SJSA1 (cell line): ENCODE results near the gene PNN. TPM values are rescaled to one million over a fixed set of nuclear protein-coding genes. Genes with fewer than 3 reads are reported as not detected.
"Not testable (repeated sequence)": the region's sequence is repeated elsewhere in the genome, so short reads cannot be mapped to it uniquely, and the experiment has no call there.

Experiments
- DNase-seq, 2 experiments: peaks; one replicate each; pipeline ENCODE4 v3.0.0-alpha.2; 2015 to 2020; ENCODE audit warnings: low spot score in 2 of 2, low read depth in 1 of 2
- H3K27ac ChIP-seq: fragments of 250-450 bp; sonication (Bioruptor Pico); 2 replicates; pipeline ENCODE4 v1.5.1; 2020; ENCODE audit warnings: mild to moderate bottlenecking, moderate library complexity
- H3K27me3 ChIP-seq: fragments of 250-450 bp; sonication (Bioruptor Pico); replicated peaks from 2 replicates; pipeline ENCODE4 v1.5.1; 2020; ENCODE audit warnings: mild to moderate bottlenecking, moderate library complexity
- H3K36me3 ChIP-seq: fragments of 250-450 bp; sonication (Bioruptor Pico); 2 replicates; pipeline ENCODE4 v1.5.1; 2020; ENCODE audit warnings: mild to moderate bottlenecking
- H3K4me1 ChIP-seq: fragments of 250-450 bp; sonication (Bioruptor Pico); replicated peaks from 2 replicates; pipeline ENCODE4 v1.6.1; 2021; ENCODE audit warnings: mild to moderate bottlenecking
- H3K4me3 ChIP-seq: fragments of 250-450 bp; sonication (Bioruptor Pico); 2 replicates; pipeline ENCODE4 v1.5.1; 2020; ENCODE audit warnings: mild to moderate bottlenecking
- H3K9me3 ChIP-seq: fragments of 250-450 bp; sonication (Bioruptor Pico); replicated peaks from 2 replicates; pipeline ENCODE4 v1.5.1; 2020; ENCODE audit warnings: mild to moderate bottlenecking
- total RNA-seq: library from RNA; depleted of rRNA; stranded (reverse); fragments of >200 nt; shearing (Covaris generic); gene quantifications from 2 replicates; pipeline ENCODE4 v1.2.3, GENCODE V29; 2014

Gene PNN
- total RNA-seq, 1 experiment from 2014 or later, result 35.4 TPM

- no peak for DNase-seq
Measured at GRCh38 chr14:39169541-39169900, 5.5 kb upstream of the PNN start.

DNA sequence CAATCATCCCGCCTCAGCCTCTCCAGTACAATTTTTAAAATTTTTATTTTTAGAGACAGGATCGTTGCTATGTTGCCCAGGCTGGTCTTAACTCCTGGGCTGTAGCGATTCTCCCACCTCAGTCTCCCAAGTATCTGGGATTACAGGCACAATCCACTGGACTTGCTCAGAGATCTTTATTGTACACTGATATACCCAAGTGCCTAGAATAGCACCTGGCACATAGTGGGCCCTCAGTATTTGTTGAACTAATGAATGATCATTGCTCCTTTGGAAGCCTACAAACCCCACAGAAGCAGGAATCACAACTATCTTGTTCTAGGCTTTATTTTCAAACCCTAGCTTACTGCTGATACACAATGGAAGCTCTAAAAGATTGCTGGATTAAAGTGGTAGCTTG, 1.9 kb upstream of the PNN start:
- Histone ChIP-seq H3K4me1 (peaks cover 16% of the 10 kb centered on the region), H3K36me3 (peaks cover 31% of the 10 kb centered on the region), H3K27ac (no peak overlapping the region), H3K9me3 (no peaks in the 10 kb centered on the region), H3K27me3 (no peaks in the 10 kb centered on the region), H3K4me3 (no peak overlapping the region)
- no peak for DNase-seq

More at GRCh38 chr14:39169541-39169900, 5.5 kb upstream of the PNN start:
- no peaks in the 10 kb centered on the region for H3K9me3 ChIP-seq
- H3K4me1 ChIP-seq, result peaks cover 15% of the 10 kb centered on the region
- peak overlapping the region; percentile 94 for H3K27ac ChIP-seq
- H3K36me3 ChIP-seq, result peaks cover under 1% of the 10 kb centered on the region; the same call in 1 of the 2 replicates
- peak overlapping the region; percentile 65 for H3K4me3 ChIP-seq
- H3K27me3 ChIP-seq, result no peaks in the 10 kb centered on the region

GRCh38 chr14:39175445-39176262, 600 bp downstream of the PNN start:
- Histone ChIP-seq H3K36me3 (peaks cover 55% of the 10 kb centered on the region), H3K27me3 (no peaks in the 10 kb centered on the region), H3K4me3 (peak overlapping the region; percentile 76), H3K27ac (peak overlapping the region; percentile 85), H3K4me1 (peaks cover 9% of the 10 kb centered on the region), H3K9me3 (no peaks in the 10 kb centered on the region)
- DNase-seq, result peak in 1 of 2 experiments; percentile 52

DNA sequence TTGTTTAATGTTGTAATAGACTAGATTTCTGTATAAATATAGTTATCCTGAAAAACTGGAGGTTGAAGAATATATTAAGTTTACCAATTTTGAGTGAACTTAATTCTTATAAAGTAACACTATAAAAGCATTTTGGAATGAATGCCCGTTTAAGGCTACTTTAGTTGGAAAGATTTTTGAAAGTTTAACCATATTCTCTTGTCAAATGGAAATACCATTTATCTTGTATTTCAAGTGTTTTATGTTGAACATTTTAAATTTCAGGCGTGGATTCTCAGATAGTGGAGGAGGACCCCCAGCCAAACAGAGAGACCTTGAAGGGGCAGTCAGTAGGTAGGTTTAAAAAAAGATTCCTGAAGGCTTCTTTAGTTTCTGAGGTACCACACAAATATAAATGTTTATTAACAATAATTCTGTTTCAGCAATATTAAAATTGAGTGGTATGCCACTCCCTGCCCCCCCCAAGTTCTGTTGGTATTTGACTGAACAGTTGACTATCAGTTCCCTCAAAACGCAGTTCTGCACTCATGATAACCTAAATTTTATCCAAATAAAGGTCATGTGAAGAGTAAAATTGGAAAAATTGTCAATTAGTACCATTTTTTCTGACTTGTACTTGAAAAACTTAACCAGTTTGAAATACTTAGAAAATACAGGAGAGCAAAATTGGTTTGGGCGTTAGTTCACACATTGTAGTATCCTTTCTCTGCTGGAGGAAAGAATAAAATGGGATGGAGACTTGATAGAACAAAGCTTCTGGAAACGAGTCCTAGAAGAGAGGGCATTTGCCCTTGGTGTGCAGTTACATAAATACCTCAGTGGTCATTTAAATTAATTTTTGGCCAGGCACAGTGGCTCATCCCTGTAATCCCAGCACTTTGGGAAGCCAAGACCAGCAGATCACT, 1.5 kb downstream of the PNN start:
- H3K36me3 ChIP-seq, result peaks cover 63% of the 10 kb centered on the region
- H3K27me3 ChIP-seq, result no peaks in the 10 kb centered on the region
- peaks cover 5% of the 10 kb centered on the region for H3K4me1 ChIP-seq
- peak overlapping the region; percentile 76 for H3K4me3 ChIP-seq
- H3K27ac ChIP-seq, result no peak overlapping the region; the same call in 1 of the 2 replicates
- no peaks in the 10 kb centered on the region for H3K9me3 ChIP-seq
- DNase-seq, result no peak

DNA sequence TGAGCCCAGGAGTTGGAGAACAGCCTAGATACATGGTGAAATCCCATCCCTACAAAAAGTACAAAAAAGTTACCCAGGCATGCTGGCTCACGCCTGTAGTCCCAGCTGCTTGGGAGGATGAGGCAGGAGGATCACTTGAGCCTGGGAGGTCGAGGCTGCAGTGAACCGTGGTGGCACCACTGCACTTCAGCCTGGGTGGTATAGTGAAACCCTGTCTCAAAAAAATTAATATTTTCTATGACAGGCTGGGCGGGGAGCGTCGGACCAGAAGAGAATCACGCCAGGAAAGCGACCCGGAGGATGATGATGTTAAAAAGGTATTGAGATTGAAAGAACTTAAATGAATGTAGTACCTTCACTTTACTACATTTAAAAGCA, 2.1 kb downstream of the PNN start:
- no peak overlapping the region for H3K4me3 ChIP-seq
- no peak overlapping the region for H3K27ac ChIP-seq
- peaks cover 70% of the 10 kb centered on the region for H3K36me3 ChIP-seq
- no peaks in the 10 kb centered on the region for H3K27me3 ChIP-seq
- peaks cover 5% of the 10 kb centered on the region for H3K4me1 ChIP-seq
- DNase-seq, result no peak
- no peaks in the 10 kb centered on the region for H3K9me3 ChIP-seq

DNA sequence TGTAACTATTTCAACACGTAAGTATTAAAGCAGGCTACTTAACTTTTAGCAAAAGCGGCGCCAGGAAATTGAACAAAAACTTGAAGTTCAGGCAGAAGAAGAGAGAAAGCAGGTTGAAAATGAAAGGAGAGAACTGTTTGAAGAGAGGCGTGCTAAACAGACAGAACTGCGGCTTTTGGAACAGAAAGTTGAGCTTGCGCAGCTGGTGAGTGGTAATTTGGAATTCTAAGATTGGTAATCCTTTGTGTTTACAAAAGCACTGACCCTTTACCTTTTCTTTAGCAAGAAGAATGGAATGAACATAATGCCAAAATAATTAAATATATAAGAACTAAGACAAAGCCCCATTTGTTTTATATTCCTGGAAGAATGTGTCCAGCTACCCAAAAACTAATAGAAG, 4.0 kb downstream of the PNN start:
- Histone ChIP-seq H3K36me3 (peaks cover 88% of the 10 kb centered on the region), H3K27me3 (no peaks in the 10 kb centered on the region), H3K4me1 (peaks cover 5% of the 10 kb centered on the region), H3K9me3 (no peaks in the 10 kb centered on the region), H3K4me3 (no peak overlapping the region), H3K27ac (no peak overlapping the region)
- no peak for DNase-seq

DNA sequence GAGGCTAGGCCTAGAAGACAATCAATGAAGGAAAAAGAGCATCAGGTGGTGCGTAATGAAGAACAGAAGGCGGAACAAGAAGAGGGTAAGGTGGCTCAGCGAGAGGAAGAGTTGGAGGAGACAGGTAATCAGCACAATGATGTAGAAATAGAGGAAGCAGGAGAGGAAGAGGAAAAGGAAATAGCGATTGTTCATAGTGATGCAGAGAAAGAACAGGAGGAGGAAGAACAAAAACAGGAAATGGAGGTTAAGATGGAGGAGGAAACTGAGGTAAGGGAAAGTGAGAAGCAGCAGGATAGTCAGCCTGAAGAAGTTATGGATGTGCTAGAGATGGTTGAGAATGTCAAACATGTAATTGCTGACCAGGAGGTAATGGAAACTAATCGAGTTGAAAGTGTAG, 5.5 kb downstream of the PNN start:
- Histone ChIP-seq H3K27me3 (no peaks in the 10 kb centered on the region), H3K4me1 (no peaks in the 10 kb centered on the region; the same call in 1 of the 2 replicates), H3K36me3 (peaks cover 94% of the 10 kb centered on the region), H3K27ac (no peak overlapping the region), H3K4me3 (no peak overlapping the region), H3K9me3 (no peaks in the 10 kb centered on the region)
- DNase-seq, result no peak

- no peak for DNase-seq
- H3K27ac ChIP-seq, result no peak overlapping the region
Measured at GRCh38 chr14:39181026-39181692, 6.1 kb downstream of the PNN start.

DNA sequence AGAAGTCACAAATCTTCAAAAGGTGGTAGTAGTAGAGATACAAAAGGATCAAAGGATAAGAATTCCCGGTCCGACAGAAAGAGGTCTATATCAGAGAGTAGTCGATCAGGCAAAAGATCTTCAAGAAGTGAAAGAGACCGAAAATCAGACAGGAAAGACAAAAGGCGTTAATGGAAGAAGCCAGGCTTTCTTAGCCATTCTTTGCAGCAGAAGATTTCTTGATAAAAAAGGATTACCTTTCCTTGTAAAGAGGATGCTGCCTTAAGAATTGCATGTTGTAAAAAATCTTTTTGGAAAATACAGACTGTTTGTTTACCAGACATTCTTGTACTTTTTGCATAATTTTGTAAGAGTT, 6.6 kb downstream of the PNN start:
- Histone ChIP-seq H3K36me3 (peaks cover 82% of the 10 kb centered on the region), H3K27ac (no peak overlapping the region), H3K9me3 (no peaks in the 10 kb centered on the region), H3K4me1 (no peaks in the 10 kb centered on the region; the same call in 1 of the 2 replicates), H3K27me3 (no peaks in the 10 kb centered on the region), H3K4me3 (no peak overlapping the region)
- DNase-seq, result no peak

More at GRCh38 chr14:39181026-39181692, 6.1 kb downstream of the PNN start:
- no peaks in the 10 kb centered on the region; the same call in 1 of the 2 replicates for H3K4me1 ChIP-seq
- no peaks in the 10 kb centered on the region for H3K27me3 ChIP-seq
- H3K4me3 ChIP-seq, result no peak overlapping the region
- peaks cover 88% of the 10 kb centered on the region for H3K36me3 ChIP-seq
- no peaks in the 10 kb centered on the region for H3K9me3 ChIP-seq

DNA sequence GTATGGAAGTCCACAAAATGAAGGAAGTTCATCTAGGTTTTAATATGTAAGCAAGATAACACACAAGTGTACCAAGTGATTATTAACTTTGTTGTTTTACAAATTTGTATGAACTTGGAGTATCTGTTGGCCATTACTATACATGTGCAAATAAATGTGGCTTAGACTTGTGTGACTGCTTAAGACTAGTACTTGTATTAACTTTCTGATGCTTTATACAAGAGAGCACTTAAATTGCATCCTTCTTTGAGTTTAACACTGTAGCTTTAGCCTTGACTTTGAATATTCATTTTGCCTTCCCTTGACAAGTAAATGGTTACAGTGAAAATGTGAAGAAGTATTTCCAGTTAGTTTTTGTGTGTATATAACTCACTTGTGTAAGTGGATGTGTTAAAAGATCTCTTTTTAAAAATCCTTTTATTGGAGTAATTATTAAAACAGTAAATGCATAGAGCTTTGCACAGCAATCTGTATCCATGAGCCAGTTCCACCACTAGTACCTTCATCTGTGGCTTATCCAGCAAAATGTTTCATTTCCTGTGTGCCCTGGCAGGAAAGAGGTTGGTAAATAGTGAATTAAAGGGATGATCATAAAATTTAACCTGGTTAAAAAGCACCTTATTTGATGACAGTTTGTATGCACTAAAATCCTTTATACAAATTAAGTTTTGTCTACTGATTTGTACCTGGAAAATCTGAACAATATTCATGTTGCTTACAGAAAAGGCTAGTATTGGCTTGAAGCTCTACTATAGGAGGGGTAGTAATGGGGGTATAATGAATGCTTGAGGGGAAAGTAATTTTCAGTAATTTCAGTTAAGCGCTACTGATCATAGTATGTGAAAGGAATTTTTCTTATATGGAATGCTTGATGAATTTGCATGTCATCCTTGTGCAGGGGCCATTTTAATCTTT, 8.0 kb downstream of the PNN start:
- Histone ChIP-seq H3K36me3 (peaks cover 69% of the 10 kb centered on the region), H3K27ac (no peak overlapping the region), H3K27me3 (no peaks in the 10 kb centered on the region), H3K4me1 (no peaks in the 10 kb centered on the region), H3K9me3 (no peaks in the 10 kb centered on the region), H3K4me3 (no peak overlapping the region)
- no peak for DNase-seq

DNA sequence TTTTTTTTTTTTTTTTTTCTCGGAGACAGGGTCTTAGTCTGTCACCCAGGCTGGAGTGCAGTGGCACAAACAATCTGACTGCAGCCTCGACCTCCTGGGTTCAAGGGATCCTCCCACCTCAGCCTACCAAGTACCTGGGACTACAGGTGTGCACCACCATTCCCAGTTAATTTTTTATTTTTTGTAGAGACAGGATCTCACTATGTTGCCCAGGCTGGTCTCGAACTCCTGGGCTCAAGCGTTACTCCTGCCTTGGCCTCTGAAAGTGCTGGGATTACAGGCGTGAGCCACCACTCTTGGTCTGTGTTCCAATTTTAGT, 8.6 kb downstream of the PNN start:
- DNase-seq, H3K27me3 ChIP-seq, H3K9me3 ChIP-seq, H3K4me3 ChIP-seq, H3K27ac ChIP-seq, H3K4me1 ChIP-seq: not testable (repeated sequence)
- peaks cover 64% of the 10 kb centered on the region for H3K36me3 ChIP-seq

DNA sequence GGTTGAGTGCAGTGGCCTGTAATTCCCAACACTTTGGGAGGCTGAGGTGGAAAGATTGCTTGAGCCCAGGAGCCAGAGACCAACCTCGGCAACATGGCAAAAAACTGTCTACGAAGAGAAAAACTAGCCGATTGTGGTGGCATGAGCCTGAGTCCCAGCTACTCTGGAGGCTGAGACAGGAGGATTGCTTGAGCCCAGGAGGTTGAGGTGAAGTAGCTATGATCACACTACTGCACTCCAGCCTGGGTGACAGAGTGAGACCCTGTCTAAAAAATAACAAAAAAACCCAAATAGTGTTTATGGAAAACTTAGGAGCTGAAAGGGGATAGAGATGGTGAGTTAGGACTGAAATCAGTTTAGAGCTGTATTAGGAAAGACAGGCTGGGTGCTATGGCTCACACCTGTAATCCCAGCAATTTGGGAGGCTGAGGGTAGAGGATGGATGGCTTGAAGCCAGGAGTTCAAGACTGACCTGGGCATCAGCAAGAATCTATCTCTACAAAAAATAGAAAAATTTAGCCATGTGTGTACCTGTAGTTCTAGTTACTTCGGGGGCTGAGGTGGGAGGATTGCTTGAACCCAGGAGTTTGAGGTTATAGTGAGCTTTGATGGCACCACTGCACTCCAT, 9.7 kb downstream of the PNN start:
- Histone ChIP-seq H3K4me1 (no peaks in the 10 kb centered on the region), H3K4me3 (no peak overlapping the region), H3K36me3 (peaks cover 53% of the 10 kb centered on the region), H3K27me3 (no peaks in the 10 kb centered on the region), H3K27ac (no peak overlapping the region), H3K9me3 (no peaks in the 10 kb centered on the region)
- no peak for DNase-seq
